Stimulated activated CD8-positive, alpha-beta memory T cell treated with anti-CD3 and anti-CD28 coated beads, Interleukin-12 subunit alpha, Interleukin-12 subunit beta, amount 100 ng/mL, for 1 hour (primary cell): ENCODE measurements around the gene LRPAP1.
"Not testable (repeated sequence)": the region's sequence is repeated elsewhere in the genome, so short reads cannot be mapped to it uniquely, and the experiment has no call there.

Source experiments
- DNase-seq: peaks from one replicate; pipeline ENCODE4 v3.0.0-alpha.2; 2020; ENCODE audit warnings: low read depth

Gene LRPAP1

DNA sequence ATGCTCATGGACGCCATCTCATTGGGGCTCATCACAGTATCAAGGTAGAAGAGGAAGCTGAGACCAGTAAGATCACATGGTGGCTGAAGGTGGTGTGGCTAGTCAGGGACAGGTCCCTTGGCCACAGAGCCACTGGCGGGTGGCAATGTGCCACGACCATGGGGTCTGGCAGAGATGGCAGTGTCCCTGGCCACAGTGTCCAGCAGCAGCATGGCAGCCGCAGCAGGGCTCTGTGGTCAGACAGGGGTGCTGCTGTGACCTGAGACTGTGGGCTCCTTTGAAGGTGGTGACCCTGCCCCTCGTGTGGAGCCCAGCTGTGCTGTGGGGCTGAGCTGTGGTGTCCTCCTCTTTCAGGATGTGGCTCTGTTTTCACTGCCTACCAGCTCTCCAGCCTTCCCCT lies 71.3 kb downstream of the LRPAP1 start:
- no peak for DNase-seq

DNA sequence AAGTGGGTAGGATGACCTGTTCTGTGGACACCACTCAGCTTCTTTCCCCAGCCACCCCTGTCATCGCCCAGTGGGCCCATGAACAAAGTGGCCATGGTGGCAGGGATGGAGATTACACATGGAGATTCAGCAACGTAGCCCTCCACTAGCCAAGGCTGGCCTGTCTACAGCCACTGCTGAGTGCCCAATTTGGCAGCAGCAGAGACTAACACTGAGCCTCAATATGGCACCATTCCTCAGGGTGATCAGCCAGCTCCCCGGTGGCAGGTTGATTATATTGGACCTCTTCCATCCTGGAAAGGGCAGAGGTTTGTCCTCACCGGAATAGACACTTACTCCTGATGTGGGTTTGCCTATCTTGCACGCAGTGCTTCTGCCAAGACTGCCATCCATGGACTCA lies 73.1 kb downstream of the LRPAP1 start:
- not testable (repeated sequence) for DNase-seq

DNA sequence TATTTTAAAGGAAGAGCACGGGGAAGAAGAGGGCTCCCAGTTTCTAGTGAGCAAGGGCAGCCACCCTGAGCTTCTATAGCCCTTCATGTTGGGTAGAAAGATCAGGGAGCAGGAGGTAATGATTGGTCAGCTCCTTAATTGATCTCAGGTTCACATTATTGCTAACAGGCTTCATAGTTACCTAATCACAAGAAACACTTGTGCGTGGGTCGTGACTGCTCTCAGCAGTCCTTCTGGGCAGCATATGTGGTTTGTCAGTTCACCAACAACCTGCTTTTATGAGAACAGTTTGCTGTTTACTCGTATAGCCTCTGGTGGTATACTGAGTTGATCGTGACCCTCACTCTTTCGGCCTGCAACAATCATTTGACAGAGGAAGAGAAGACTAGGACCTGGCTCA lies 73.9 kb downstream of the LRPAP1 start:
- DNase-seq: no peak

DNA sequence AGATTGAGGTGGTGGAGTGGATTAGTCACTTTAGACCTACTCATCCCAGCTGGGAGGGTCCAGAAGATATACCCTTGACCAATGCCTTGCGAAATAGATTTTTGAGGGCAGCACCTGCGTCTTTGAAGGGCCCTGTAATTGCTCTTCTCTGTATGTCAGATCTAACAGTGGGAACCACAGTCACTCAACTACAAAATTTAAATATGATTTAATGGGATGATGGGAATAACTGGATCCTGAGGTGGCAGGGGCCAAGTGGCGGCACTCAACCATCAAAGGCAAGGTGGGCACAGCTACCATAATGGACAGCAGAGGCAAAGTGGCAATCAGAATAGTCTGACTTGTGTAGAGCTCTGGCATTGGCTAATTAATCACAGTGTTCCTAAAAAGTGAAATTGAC lies 76.6 kb downstream of the LRPAP1 start:
- DNase-seq: not testable (repeated sequence)
